Suprapubic skin (tissue), 3 donors: ENCODE measurements around the gene PHACTR4.

ENCODE experiments used
- EP300 ChIP-seq: sonication (generic); formaldehyde crosslinking; IDR thresholded peaks from one replicate; pipeline ENCODE4 v1.6.1; 2017; ENCODE audit warnings: antibody characterized with exemption
- POLR2A ChIP-seq, 2 donors: fragments of 450-650 bp; IDR thresholded peaks; one replicate each; pipeline ENCODE4 v1.6.1; 2017; ENCODE audit warnings: antibody characterized with exemption in 2 of 2, mild to moderate bottlenecking in 2 of 2, moderate library complexity in 2 of 2
- TF ChIP-seq, protein P1 (sequence below), 2 donors: fragments of 200-600 bp in 1 of 2; fragments of 450-650 bp in 1 of 2; sonication (generic) in 1 of 2; IDR thresholded peaks; one replicate each; pipeline ENCODE4 v1.5.1; 2016 to 2019; ENCODE audit warnings: antibody characterized with exemption in 2 of 2, mild to moderate bottlenecking in 1 of 2, moderate library complexity in 1 of 2

DNA sequence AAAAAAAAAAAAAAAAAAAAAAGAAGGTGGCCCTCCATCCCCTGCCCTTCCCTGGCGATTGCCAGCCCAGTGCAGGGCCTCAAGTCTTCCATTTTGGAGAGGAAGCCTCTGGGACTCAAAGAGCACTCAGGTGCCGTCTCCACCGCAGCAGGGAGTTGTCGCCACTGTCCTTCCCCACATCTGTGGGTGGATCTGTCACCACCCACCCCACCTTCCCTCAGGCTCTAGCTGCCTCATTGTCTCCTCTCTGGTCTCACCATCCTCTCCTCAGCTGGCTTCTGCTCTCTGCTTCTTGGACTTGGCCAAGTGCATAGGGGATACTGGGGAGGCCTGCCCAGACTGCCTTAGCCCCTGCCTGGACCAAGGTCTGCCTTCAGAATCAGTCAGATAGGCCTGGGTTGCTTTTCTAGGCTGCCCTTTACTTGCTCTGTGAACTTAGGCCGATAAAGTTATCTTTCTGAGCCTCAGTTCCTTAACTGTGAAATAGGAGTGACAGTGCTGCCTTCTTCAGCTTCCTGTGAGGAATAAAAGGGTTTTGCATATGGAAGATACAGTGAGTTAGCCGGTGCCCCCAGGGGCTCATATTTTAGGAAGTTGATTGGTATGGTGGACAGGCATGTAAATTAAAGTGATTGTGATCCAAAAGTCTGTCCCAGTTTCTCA is 152.1 kb downstream of the PHACTR4 start:
- TF ChIP-seq, protein P1, sequence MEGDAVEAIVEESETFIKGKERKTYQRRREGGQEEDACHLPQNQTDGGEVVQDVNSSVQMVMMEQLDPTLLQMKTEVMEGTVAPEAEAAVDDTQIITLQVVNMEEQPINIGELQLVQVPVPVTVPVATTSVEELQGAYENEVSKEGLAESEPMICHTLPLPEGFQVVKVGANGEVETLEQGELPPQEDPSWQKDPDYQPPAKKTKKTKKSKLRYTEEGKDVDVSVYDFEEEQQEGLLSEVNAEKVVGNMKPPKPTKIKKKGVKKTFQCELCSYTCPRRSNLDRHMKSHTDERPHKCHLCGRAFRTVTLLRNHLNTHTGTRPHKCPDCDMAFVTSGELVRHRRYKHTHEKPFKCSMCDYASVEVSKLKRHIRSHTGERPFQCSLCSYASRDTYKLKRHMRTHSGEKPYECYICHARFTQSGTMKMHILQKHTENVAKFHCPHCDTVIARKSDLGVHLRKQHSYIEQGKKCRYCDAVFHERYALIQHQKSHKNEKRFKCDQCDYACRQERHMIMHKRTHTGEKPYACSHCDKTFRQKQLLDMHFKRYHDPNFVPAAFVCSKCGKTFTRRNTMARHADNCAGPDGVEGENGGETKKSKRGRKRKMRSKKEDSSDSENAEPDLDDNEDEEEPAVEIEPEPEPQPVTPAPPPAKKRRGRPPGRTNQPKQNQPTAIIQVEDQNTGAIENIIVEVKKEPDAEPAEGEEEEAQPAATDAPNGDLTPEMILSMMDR (IDR thresholded peaks at IDR 0.05): no peak
- TF ChIP-seq POLR2A (IDR thresholded peaks at IDR 0.05) (no peak), EP300 (no peak)
